Neutrophil (primary cell): Measurements from ENCODE around the gene C19orf73.

Experiments
- H3K27ac ChIP-seq: fragments of 200-600 bp; sonication (generic); 2 replicates; pipeline ENCODE4 v1.5.1; 2016; ENCODE audit warnings: mild to moderate bottlenecking, moderate library complexity
- H3K27me3 ChIP-seq: fragments of 200-600 bp; sonication (generic); 2 replicates; pipeline ENCODE4 v1.6.0; 2016; ENCODE audit warnings: mild to moderate bottlenecking
- H3K36me3 ChIP-seq: fragments of 200-600 bp; sonication (generic); 2 replicates; pipeline ENCODE4 v1.5.1; 2017
- H3K4me1 ChIP-seq, 2 experiments: fragments of 200-600 bp in 1 of 2; sonication (generic) in 1 of 2; 1 replicate in 1 of 2; 2 replicates in 1 of 2; pipeline versions ENCODE4 v1.5.1 to v1.6.1; 2013 to 2016; ENCODE audit warnings: low read depth in 1 of 2, low read length in 1 of 2, mild to moderate bottlenecking in 1 of 2, moderate library complexity in 1 of 2; ENCODE audit not compliant: control insufficient read depth in 1 of 2, insufficient read depth in 1 of 2
- H3K4me3 ChIP-seq, 2 experiments: fragments of 200-600 bp in 1 of 2; sonication (generic) in 1 of 2; 1 replicate in 1 of 2; 2 replicates in 1 of 2; pipeline ENCODE4 v1.5.1; 2013 to 2016; ENCODE audit warnings: low read depth in 1 of 2, low read length in 1 of 2, mild to moderate bottlenecking in 1 of 2, moderate library complexity in 1 of 2
- H3K9me3 ChIP-seq: fragments of 200-600 bp; sonication (generic); 2 replicates; pipeline ENCODE4 v1.5.1; 2016
- TF ChIP-seq, protein P1 (sequence below): fragments of 200-600 bp; sonication (generic); IDR thresholded peaks from 2 replicates; pipeline ENCODE4 v1.5.1; 2016; ENCODE audit warnings: antibody characterized with exemption

Gene C19orf73

DNA sequence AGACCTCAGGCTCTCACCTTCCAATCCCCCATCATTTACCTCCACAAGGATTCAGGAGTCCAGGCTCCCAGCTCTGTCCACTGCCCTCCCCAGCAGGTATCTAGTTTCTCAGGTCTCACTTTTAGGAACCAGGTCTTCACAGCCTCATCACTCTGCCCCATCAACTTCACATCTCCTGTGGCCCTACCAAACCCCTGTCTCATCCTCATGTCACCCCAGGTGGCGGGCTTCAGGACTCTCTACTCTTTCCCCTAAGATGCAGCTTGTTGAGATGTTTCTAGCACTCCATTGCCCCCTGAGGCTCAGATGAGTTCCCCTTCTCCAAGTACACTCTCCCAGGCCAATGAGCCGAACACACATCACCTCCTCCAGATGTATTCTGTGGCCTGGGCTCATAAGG is 1.9 kb upstream of the C19orf73 start:
- Histone ChIP-seq H3K4me3 (no peak overlapping the region), H3K4me1 (peaks cover 22 to 33% of the 10 kb centered on the region in 2 experiments), H3K27me3 (peaks cover 75% of the 10 kb centered on the region), H3K9me3 (no peaks in the 10 kb centered on the region), H3K36me3 (no peaks in the 10 kb centered on the region), H3K27ac (no peak overlapping the region)
- TF ChIP-seq, protein P1, sequence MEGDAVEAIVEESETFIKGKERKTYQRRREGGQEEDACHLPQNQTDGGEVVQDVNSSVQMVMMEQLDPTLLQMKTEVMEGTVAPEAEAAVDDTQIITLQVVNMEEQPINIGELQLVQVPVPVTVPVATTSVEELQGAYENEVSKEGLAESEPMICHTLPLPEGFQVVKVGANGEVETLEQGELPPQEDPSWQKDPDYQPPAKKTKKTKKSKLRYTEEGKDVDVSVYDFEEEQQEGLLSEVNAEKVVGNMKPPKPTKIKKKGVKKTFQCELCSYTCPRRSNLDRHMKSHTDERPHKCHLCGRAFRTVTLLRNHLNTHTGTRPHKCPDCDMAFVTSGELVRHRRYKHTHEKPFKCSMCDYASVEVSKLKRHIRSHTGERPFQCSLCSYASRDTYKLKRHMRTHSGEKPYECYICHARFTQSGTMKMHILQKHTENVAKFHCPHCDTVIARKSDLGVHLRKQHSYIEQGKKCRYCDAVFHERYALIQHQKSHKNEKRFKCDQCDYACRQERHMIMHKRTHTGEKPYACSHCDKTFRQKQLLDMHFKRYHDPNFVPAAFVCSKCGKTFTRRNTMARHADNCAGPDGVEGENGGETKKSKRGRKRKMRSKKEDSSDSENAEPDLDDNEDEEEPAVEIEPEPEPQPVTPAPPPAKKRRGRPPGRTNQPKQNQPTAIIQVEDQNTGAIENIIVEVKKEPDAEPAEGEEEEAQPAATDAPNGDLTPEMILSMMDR, result no peak

DNA sequence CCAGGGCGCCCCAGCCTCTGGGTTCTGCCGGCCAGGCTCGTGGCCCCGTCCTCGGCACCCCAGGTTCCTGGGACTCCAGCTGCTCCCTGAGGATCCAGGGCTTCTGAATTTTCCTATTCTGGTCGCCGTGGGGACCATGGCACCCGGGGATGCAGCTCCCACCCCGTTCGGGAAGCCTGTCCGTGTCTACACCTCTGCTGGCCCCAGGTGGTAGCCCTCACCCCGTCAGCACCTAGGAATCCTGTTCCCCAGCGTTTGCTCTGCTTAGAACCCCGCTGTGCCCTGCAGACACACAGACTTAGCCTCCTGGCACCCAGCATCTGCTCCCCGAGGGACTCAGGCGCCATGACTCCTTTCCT is 1.4 kb upstream of the C19orf73 start:
- Histone ChIP-seq H3K27me3 (peaks cover 71% of the 10 kb centered on the region), H3K4me1 (peaks cover 22 to 33% of the 10 kb centered on the region in 2 experiments), H3K4me3 (peak overlapping the region in 1 of 2 experiments; percentile 77), H3K9me3 (no peaks in the 10 kb centered on the region), H3K27ac (no peak overlapping the region), H3K36me3 (no peaks in the 10 kb centered on the region)
- TF ChIP-seq, protein P1, result no peak

DNA sequence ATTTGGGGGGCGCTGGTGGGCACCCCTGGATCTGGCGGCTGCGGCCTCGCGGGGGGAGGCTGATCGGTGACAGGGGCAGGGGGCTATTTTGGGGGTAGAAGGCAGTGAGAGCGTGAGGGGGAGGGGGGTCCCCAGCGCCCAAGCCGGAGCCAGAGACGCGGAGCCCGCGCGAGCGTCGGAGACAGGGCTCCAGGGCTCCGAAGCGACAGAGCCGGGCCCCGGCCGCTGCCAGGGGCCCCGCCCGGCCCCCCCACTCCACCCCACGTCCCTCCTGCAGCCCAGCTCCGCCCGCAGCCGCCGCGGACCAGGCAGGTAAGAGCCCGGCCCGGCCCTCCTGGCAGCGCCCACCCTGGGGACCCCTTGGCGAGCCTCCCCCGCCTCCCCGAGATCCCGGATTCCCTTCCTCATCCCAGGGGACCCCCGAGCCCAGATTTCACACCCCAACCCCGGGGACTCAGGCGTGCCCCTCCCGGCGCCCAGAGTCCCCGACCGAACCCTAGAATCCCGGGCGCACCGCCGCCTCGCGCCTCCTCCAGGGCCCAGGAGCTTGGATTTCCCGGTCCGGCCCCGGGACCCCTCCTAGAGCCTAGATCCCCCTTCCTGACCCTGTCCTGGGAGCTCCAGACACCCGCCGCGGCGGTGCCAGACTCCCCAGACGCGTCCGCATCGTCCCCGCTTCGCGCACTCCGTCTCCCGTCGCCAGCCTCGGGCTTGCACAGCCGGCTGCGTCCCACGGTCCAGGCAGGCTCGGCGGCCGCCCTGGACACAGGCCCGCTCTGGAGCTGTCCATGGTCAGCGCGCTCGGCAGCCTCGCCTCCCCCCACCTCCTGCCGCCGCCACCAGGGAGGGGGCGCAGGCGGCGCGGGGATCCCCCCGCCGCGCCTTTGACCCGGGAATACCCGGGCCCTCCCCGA is 725 bp upstream of the C19orf73 start, which contains the start of gene PPFIA3:
TSS of gene PPFIA3 (plus strand) at position 134 of the 914 bp plus-strand sequence. CDS start 8,330 bp downstream, outside the sequence.
- peak within 1 kb of the TSS; percentile 72 to 77 for H3K4me3 ChIP-seq
- H3K36me3 ChIP-seq, result no peaks in the 10 kb centered on the region
- TF ChIP-seq, protein P1, result no peak
- peaks cover 27 to 38% of the 10 kb centered on the region in 2 experiments for H3K4me1 ChIP-seq
- peaks cover 71% of the 10 kb centered on the region for H3K27me3 ChIP-seq
- no peaks in the 10 kb centered on the region for H3K9me3 ChIP-seq
- peak within 1 kb of the TSS; percentile 66 for H3K27ac ChIP-seq

DNA sequence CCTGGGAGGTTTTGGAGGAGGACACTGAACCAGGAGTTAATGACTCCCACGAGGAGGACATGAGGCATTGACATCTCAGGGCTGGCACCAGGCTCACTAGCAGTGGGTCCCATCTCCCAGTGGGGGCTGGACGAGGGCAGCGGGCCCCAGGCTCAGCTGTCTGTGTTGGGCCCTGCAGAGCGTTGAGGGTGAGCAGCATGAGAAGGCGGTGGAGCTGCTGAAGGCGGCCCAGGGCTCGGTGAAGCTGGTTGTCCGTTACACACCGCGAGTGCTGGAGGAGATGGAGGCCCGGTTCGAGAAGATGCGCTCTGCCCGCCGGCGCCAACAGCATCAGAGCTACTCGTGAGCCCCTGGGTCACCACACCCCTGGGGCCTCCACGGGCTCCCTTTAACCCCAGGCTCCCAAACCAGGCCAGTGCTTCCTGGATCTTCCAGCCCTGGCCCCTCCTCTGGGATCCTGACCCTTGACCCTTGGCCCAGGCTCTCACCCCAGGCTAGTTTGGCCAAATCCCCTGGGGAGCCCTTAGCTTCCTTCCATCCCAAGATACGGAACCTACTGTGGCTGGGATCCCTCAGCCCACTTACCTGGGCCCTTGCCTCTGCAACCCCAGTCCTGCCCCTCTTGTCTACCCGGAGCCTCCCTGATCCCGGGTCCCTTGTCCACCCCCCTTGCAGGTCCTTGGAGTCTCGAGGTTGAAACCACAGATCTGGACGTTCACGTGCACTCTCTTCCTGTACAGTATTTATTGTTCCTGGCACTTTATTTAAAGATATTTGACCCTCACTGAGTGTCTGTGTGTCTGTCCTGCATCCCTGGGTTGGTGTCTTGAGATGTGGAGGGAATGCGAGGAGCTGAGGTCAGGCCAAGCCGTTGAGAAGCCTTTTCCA is 1.0 kb downstream of the C19orf73 start:
- Histone ChIP-seq H3K27ac (peak overlapping the region; percentile 66), H3K4me1 (peaks cover 35 to 46% of the 10 kb centered on the region in 2 experiments), H3K9me3 (no peaks in the 10 kb centered on the region), H3K36me3 (no peaks in the 10 kb centered on the region), H3K4me3 (peak overlapping the region; percentile 72 to 77), H3K27me3 (peaks cover 69% of the 10 kb centered on the region)
- TF ChIP-seq, protein P1, result no peak

DNA sequence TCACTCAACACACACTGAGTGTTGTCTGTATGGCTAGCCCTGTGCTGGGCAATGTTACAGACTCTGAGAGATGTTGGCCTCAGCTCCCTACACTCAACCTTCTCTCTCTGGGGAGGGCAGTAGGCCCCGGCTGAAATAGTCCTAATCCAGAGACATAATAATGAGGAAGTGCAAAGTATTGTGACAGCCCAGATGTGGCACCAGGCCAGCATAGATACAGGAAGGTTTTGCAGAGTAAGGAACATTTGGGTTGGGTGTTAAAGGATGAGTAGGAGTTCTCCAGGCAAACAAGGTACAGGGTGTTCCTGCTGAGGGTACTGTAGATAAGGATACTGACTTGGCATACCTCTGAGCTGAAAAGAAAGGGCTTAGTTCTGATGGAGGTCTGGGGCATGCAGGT is 2.4 kb downstream of the C19orf73 start:
- H3K9me3 ChIP-seq, result no peaks in the 10 kb centered on the region
- peak overlapping the region; percentile 35 for H3K27ac ChIP-seq
- no peaks in the 10 kb centered on the region for H3K36me3 ChIP-seq
- no peak overlapping the region for H3K4me3 ChIP-seq
- TF ChIP-seq, protein P1, result no peak
- H3K27me3 ChIP-seq, result peaks cover 59% of the 10 kb centered on the region
- peaks cover 35 to 46% of the 10 kb centered on the region in 2 experiments for H3K4me1 ChIP-seq
